ENCODE measurements around the gene GZF1.
A peak's percentile ranks its signal among the peaks of the same experiment; 100 is the strongest.
"Not testable (repeated sequence)": the region's sequence is repeated elsewhere in the genome, so short reads cannot be mapped to it uniquely, and the experiment has no call there.

Gene GZF1

DNA sequence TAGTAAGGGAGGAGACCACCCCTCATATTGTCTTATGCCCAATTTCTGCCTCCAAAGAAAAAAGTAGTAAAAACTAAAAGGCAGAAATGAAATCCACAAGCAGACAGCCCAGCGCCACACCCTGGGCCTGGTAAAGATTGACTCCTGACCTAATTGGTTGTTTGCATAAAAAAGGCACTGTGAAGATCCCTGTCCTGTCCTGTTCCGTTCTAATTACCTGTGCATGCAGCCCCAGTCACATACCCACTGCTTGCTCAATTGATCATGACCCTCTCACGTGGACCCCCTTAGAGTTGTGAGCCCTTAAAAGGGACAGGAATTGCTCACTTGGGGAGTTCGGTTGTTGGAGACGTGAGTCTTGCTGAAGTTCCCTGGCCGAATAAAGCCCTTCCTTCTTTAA lies 13.5 kb upstream of the GZF1 start:
- not testable (repeated sequence) for DNase-seq

DNA sequence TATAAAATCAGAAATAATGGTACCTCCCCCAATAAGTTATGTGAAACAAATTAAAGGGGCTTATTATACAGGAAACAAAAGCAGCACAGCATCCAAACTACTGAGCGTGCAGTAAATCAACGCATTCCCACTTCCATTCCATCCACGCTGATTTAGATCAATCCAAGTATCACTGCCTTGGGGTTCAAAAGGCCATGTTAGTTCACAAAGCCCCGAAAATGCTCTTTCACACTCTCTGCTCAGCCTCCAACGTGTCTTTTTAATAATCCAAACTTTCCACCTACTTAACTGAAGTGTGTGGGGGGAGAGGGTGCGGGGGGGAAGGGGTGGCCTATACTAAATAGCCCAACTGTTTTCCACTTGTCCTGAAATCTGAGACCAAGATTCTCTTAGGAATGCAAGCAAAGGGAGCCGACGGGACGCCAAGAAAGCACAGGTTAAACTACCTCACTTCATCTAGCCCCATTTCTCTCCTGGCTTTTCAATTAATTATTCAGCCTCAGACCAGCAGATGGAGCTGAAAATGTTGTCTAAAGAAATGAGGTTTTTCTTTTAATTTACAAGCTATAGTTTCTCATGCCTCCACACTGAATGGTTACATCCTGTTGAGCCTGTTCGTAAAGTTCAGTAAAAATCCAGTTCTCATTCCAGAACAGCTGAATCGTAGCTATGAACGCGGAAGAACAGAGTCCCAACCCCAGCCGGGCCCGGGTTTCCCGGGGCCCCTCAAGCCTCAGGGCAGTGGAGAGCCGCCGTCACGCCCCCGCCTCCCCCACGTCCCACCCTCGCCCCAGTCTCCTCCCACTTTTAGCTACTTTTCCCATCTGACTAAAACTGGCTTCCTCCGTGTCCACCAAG lies 12.4 kb upstream of the GZF1 start:
- no peak for DNase-seq

DNA sequence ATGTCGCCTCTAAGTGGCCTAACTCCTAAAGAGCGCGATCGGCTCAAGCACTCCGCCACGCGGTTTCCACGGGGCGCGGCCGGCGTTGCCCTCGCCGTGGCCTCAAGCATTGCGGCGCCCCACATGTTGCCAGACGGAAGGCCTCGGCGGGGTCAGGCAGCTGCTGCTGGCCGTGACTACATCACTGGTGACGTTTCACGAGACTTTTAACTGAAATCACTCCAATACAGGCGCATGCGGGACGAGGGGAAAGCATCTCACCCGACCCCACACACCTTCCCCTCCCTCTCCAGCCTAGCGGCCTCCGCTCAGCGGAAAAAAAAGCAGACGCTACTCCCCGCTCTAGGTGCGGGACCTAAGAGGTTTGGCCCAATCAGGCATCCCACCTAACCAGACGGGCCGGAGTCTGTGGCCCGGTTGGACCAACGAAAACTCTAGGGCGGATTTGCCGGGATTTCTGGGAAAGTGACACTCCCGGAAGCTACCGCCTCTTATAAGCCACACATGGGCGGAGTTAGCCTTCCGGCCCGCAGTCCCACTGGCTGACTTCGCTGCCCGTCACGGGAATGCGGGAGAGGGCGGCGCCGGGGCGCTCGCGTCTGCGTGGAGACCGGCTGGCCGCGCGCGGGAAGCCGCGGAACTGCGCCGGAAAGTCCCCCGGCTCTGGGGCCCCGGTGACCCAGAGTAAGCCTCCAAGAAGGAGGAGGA lies 11.6 kb upstream of the GZF1 start, which contains the start of gene NXT1:
Gene NXT1, plus strand, starts transcription at position 596 of the 708 bp plus-strand sequence. CDS start 3,251 bp downstream, outside the sequence.
- DNase-seq: peak; percentile 95

DNA sequence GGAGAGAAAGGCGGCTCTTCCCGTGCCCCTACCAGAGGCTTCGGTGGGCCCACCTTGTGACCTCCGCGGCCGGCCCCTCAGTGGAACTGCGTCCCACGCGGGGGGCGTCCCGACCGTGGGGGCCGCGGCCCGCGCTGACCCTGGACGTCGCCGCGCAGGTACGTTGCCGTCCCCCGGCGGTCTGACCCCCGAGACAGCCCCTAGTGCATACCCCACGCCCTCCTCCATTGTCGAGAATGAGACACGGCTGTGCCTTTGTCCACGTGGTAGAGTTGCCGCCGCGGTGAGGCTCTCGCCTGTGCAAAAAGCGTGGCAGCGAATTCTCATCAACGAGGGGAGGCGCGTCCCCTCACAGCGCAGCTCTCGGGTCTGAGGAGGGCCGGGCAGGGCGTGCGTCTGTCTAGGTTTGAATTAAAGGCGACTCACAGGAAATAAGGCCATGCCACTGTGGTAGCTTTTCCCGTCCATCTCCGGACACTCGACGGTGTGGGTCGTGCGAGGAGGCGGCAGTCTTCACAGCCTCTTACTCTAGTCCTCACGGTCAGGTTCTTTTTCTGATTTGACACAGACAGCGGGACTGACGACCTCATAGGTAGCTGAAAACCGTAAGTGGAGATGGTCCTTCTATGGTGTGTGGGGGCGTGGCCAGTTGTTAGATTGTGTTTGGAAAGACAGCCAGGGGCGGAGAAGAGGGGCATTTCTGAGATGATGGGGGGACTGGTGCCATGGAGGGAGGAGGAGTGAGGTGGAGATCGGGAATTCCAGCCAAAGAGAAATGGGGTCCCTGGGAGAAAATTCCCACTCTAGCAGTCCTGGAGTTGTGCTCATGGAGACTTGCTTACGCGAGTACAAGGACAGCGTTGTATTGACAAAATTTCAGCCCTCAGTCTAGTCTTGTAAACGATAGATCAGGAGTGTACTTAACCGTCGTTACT lies 10.8 kb upstream of the GZF1 start:
- DNase-seq: peak; percentile 59

DNA sequence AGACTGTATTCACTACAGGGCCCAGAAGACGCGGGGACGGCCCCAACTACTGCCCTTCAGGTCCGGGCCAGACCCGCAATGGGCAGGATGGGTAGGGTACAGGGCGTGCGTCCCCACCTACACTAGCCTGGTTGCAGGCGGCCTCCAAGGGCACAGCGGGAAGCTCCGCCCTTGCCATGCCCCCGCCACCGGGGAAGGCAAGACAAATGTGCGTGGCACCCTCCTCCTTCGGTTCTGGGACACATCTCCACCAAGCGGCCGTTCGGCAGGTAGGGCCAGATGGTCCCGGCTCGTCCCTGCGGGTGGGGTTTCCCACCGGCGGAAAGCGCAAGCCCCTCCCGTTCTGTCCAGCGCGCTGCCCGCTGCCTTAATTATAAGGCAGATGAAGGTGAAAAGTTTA lies 5.8 kb upstream of the GZF1 start:
- no peak for DNase-seq

DNA sequence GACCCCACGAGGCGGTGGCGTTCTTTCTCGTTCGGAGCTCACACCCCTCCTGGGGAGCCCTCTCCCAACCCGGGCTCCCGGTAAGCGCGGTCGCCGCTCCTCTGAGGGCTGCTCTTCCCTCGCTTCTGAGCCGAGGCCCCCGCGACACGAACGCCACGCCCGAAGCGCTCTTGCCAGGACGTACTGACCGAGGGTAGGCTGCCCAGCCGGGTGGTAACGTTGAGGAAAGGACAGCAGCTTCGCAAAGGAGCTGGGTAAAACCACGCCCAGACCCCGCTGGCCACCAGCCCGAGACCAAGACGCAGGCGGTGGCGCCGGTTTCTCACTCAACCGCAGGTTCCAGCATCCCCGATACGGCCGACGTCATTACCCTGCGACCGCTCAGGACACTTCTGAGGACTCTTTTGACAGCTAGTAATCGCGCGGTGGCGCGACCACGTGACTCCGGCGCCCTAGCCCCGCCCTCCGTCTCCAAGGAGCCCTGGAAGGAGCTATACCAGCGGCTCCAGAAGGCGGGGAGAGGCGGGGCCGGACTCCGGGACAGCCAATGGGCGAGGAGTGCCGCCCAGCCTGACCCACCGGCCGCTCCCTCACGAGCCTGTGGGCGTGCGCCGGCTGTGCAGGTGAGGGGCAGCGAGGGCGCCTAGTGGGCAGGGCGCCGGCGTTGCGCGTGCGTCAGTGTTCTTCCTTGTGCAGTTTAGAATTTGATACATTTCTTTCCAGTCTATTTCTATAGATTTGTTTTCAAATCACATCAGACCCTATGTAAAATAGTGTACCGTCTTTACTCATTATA lies 4.0 kb upstream of the GZF1 start:
- DNase-seq: peak; percentile 100

DNA sequence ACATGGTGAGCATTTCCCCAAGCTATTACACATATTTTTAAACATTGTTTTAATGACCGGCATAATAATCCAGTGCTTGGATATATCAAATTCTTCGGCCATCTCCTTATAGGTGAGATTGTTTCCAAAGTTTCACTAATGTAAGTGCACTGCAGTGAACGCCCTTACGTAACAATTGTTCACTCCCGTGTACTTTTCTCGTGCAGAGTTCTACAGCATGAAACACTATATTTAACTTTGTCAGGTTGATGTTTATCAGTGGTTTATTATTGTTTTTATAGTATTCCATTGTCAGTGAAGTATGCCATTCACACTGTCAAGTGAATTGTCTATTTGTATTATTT lies 3.4 kb upstream of the GZF1 start:
- DNase-seq: no peak

DNA sequence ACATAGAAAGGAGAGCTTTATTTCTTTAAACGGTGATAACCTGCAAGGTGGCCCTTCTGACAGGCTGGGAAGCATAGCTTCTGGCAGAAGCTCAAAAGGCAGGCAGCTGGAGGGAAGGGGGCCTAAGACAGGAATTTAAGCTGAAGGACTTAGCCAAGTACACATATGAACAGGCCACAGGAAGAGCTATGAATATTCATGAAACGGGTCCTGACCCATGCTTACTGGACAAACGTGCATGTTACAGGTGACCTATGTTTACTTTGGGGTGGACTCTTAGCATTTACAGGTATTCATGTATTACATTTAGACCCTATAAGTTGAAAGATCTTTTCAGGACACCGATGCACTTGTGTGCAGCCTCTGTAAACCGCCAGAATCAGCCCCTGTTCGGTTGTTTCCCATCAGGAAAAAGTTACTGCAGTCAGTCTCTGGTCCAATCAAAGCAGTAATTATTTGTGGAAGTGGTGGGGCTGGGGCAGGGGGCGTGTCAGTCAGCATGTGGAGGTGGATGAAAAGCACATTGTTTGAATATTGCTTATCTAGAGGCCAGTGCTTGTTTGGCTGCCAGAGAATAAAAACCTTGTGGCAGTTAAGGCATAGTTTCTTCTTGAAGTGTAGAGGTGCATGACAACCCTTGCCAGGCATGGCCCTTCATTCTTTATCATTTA lies 2.9 kb upstream of the GZF1 start:
- DNase-seq: no peak

DNA sequence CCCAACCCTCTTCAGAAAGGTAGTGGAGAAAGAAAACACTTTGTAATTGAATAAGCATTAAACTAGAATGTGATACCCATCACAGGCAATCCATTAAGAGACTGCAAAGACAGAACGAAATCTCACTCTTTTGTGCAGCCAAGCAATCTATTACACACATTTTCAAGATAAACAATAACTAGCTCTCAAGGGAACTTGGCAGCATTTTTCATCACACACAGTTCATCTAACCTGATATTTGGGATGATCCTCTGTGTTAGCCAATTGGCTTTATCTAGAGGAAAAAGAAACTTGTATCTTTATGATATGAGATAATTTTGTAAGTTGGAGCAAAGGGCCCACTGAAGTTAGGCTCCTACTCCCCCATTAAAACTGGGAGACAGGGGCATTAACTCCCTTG lies 1.5 kb upstream of the GZF1 start:
- no peak for DNase-seq

DNA sequence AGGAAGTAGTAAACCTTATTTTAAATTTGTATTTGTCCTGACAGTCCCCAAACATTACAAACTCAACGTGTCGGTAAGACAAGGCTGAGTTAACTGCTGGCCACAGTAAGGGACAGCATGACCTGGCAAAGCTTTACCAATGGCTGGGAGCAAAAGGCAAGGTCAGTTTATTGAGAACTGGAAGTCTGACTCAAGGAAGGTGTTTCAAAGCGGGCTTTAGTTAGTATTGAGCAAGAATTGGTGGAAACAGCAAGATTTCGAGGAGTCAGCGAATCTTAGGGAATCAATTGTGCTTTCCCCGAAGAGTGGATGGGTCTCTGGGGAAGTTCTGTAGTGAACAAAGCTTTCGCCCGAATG lies 885 bp upstream of the GZF1 start:
- no peak for DNase-seq

DNA sequence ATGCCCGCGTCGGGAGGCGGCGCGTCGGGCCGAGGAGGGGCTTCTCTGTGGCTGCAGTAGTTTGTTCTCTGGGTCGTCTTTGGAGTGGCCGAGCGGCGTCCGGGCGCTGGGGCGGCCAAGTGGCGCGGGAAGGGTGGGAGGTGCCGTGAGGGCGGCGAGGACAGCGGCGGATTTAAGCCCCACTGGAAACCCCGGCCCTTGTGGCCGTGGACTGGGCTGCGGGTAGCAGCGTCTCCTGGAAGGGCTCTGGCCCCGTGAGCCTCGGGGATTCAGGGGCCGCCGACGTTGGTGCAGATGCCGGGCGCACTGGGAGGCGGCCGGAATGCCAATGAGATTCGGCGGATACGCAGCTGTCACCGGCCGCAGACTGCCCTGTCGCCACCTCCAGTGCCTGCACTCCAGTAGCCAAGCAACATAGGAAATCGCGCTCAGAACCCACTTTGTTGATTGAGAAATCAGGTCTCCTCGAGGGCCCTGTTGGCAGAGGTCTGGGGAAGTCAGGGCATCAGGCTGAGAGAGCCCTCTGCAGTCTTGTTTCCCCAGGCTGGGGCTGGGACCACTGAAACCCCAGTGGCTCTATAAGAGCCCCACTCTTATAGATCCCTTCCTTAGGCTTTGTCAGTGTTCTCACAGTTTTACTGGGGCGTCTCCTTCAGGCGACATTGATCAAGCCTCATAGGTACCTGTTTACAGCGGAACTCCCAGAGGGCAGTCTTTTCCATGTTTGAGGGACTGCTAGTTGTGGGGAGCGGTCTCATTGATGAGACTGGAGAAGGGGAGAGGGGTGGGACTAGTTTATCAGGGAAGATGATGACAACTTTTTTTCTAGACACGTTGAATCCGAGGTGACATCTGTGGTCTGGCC lies 642 bp downstream of the GZF1 start:
- DNase-seq: no peak

DNA sequence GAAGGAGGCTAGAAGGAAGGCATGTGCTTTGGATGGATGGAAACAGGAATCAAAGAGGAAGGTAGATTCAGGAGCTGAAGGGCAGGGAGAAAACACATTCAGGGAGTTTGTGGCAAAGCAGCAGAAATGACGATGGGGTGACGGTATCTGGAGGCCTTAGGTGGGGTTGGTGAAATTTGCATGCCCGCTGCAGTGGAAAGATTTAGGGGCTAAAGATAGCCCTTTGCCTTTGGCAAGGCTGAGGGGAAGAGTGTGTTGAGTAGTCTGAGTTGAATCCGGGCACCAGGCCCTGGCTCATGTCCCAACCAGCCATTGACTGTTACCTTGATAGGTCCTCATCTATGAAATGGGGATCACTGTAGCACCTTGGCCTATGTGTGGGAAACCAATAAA lies 1.3 kb downstream of the GZF1 start:
- DNase-seq: no peak

DNA sequence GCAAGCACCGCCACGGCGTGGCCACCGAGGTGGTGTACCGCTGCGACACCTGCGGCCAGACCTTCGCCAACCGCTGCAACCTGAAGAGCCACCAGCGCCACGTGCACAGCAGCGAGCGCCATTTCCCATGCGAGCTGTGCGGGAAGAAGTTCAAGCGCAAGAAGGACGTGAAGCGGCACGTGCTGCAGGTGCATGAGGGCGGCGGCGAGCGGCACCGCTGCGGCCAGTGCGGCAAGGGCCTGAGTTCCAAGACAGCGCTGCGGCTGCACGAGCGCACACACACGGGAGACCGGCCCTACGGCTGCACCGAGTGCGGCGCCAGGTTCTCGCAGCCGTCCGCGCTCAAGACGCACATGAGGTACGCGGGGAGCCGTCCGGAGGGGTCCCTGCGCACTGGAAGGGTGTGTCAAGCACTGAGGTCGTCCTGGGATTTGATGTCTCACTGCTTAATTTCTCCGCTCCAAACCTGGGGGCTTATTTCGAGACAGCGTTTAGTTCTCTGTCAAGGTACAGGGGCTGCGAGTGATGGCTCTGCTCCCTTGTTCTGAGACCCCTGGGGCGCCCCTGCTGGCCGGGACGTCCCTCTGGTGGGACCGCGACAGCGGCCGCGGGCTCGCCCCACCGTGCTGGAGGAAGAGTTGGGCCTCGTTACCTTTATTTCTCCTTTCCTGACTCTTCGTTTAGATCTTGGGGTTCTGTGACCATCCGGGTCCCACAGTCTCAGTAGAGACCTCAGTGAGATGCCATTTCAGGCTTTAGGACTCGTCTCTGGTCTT lies 3.6 kb downstream of the GZF1 start:
- no peak for DNase-seq

DNA sequence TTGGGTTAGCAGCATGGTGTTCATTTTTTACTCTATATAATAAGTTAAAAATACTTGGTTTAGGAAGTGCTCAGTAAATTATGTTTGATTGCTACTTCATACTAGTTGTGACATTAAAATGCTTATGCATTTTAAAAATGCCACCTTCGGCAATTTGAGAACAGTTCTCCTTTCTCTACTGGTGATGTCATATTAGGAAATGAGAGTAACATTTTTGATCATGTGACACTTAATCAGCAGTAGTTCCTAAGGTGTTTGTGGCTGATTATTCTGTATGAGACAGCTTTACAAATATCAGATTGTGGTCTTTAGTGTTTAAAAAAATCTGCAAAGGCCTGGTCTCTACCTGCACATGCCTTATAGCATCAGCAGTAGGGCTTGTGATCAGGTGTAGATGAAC lies 4.4 kb downstream of the GZF1 start:
- DNase-seq: no peak

DNA sequence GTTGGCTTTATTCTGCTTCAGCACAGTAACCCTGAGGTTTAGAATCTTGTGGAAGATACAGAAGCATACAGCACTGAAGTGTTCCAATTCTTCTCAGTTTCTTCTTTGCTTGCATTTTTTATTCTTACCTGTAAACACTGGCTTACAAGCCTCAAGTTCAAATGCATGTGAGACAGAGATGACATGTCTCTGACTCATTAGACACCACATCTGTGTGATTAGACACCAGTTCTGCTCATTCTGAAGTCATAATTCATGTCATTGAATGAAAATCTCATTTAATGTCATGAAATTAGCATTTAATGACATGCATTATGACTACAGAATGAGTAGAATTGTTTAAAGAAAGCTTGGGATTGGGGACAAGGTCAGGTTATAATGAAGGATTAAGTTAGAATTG lies 5.8 kb downstream of the GZF1 start:
- no peak for DNase-seq

DNA sequence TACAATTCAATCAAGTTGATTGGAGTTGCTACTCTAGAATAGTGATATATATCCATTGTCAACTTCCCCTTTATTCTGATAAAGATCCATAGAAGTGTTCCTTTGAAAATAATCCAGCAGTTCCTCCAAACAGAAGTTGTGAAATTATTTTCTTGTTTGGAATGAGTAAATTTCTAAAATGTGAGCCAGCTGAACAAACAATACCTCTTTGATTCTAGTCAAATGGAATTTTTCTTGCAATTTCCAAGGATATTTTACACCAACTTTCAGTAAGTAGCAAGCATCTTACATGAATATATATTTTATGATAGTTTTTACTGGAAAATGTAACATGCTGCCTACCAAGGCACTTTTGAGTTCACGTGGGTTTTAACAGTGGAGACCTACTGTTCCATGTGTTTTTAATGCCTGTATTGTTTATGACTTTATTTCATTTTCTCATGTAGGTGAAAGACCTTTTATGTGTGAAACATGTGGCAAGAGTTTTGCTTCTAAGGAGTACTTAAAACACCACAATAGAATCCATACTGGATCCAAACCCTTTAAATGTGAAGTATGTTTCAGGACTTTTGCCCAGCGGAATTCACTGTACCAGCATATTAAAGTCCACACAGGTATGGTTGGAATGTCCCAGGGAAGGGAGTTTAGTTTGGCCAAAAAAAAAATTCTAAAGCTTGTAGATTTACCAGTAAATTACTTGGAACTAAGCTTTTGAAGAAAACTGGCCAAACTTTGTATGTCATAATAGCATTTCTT lies 6.5 kb downstream of the GZF1 start:
- DNase-seq: no peak

DNA sequence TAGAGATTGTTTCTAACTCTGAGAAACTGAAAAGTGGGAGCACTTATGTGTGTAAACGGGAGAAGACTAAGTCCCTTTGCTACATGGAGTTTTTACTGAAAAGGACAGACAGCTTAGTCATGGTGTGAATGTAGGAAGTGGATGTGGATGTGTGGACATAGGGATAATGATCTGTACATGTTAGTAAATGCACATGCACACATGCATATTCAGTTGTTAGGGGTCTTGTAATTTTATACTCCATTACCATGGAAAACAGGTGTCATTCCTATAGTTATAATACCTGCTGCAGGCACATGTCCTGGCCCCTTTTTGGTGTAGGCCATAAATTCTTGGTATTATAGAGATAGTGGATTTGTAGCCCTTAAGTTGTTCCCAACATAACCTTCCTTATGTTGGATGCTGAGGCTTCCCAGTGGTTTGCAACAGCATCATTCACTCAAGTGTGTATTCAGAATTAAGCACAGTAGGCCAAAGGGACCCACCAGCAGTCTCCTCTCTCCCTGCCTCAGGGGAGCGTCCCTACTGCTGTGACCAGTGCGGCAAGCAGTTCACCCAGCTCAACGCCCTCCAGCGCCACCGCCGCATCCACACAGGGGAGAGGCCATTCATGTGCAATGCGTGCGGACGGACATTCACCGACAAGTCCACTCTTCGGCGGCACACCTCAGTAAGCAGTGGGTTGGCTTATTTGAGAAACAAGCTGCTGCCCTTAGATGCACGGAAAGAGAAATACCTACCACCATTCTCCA lies 7.3 kb downstream of the GZF1 start:
- no peak for DNase-seq

DNA sequence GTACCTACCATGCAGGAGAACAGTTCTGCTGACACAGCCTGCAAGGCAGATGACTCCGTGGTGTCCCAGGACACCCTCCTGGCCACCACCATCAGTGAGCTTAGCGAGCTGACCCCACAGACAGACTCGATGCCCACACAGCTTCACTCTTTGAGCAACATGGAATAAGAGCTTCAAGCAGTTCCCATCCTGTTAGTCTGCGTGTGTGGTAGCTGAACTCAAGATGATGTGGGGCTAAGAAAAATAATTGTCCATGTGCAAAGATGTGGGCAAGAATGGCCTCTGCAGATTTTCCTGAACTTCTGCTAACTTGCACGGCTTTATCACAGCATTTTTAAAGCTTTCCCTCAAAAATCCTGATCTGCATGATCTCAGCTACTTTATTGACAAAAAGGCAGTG lies 8.3 kb downstream of the GZF1 start:
- DNase-seq: no peak

DNA sequence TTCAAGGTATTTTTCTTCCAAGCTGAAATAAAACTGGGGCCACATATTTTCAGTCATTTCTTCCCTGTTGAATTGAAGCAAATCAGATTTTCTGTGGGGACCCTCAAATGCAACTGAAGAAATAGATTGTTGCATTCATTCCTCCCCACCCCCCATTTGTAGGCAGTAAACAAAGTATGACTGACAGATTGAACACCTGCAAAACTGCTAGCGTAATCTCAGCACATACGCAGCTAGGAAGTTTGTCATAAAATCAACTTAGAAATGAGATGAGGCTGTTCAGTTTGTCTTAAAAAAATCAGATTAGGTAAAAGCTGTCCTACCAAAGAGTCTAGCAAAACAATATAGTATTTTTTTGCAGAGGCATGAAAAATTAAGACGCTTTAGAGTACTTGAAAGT lies 8.9 kb downstream of the GZF1 start:
- DNase-seq: no peak

Data from stimulated activated CD4-positive, alpha-beta T cell treated with anti-CD3 and anti-CD28 coated beads, Interleukin-12 subunit alpha, Interleukin-12 subunit beta, amount 100 ng/mL, for 4 hours (primary cell).